BLaER1 (cell line): Measurements from ENCODE around the gene SKOR1.

Experiments
- H3K27ac ChIP-seq: shearing (Covaris generic); formaldehyde crosslinking; 2 replicates; pipeline ENCODE4 v1.8.1; 2022
- H3K27me3 ChIP-seq: shearing (Covaris generic); formaldehyde crosslinking; 2 replicates; pipeline ENCODE4 v1.8.1; 2022
- H3K36me3 ChIP-seq: shearing (Covaris generic); formaldehyde crosslinking; 2 replicates; pipeline ENCODE4 v1.8.1; 2022
- H3K4me1 ChIP-seq: shearing (Covaris generic); formaldehyde crosslinking; 2 replicates; pipeline ENCODE4 v1.8.1; 2022
- H3K4me2 ChIP-seq: shearing (Covaris generic); formaldehyde crosslinking; 2 replicates; pipeline ENCODE4 v1.8.1; 2022
- H3K4me3 ChIP-seq: shearing (Covaris generic); formaldehyde crosslinking; 2 replicates; pipeline ENCODE4 v1.8.1; 2022
- H3K9ac ChIP-seq: shearing (Covaris generic); formaldehyde crosslinking; 2 replicates; pipeline ENCODE4 v1.8.1; 2022
- H3K9me3 ChIP-seq: shearing (Covaris generic); formaldehyde crosslinking; 2 replicates; pipeline ENCODE4 v1.8.1; 2022
- H4K20me1 ChIP-seq: shearing (Covaris generic); formaldehyde crosslinking; 2 replicates; pipeline ENCODE4 v1.8.1; 2022
- Cebpa-rat ChIP-seq: shearing (Covaris generic); IDR thresholded peaks from 2 replicates; pipeline ENCODE4 v1.8.1; 2022

The SKOR1 gene

GRCh38 chr15:67845974-67846373 is 20.7 kb downstream of the SKOR1 start:
- Histone ChIP-seq H3K9me3 (0 out of 2 replicates have a peak, but pooled peaks cover 4% of the 10 kb centered on the region), H3K27ac (no peak overlapping the region), H3K4me2 (no peak overlapping the region), H4K20me1 (no peaks in the 10 kb centered on the region), H3K4me1 (peaks cover 44% of the 10 kb centered on the region), H3K27me3 (no peaks in the 10 kb centered on the region), H3K9ac (no peak overlapping the region), H3K4me3 (no peak overlapping the region), H3K36me3 (no peaks in the 10 kb centered on the region)
- TF ChIP-seq Cebpa-rat = no peak

DNA sequence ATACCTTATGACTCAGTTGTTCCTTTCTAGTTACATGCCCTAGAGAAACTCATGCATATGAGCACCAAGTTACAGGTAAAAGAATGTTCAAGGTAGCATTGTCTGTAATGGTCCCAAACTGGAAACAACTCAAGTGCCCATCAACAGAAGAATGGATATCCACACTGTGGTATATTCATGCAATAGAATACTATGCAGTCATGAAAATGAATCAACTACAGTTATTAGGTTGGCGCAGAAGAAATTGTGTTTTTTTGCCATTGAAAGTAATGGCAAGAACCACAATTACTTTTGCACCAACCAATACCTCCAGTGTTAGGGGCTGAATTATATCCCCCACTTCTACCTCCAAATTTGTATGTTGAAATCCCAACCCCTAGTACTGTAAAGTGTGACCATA is 24.2 kb downstream of the SKOR1 start:
- Histone ChIP-seq H3K4me2 (no peak overlapping the region), H3K4me1 (peaks cover 49% of the 10 kb centered on the region), H3K27me3 (no peaks in the 10 kb centered on the region), H4K20me1 (no peaks in the 10 kb centered on the region), H3K36me3 (no peaks in the 10 kb centered on the region), H3K4me3 (no peak overlapping the region), H3K27ac (no peak overlapping the region), H3K9me3 (0 out of 2 replicates have a peak, but pooled peaks cover 4% of the 10 kb centered on the region), H3K9ac (no peak overlapping the region)
- TF ChIP-seq Cebpa-rat = no peak

DNA sequence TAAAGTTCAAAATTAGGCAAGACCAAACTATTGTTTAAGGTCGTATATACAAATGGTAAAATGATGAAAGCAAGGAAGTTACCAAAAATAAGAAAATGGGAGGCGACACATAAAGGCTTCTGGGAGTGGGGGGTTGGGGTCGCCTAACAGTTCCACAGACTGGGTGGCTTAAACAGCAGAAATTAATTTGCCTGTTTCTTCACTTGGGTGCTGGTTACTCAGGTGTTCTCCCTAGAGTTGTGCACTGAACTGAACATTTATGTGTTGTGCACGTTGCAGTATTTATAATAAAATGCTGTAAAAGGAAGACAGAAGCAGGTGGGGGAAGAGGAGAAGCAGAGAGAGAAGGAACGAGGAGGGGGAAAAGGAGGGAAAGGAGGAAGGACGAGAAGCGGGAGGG is 25.0 kb downstream of the SKOR1 start:
- no peak overlapping the region for H3K4me3 ChIP-seq
- no peaks in the 10 kb centered on the region for H3K27me3 ChIP-seq
- H3K4me2 ChIP-seq = peak overlapping the region; percentile 23
- H3K36me3 ChIP-seq = no peaks in the 10 kb centered on the region
- peaks cover 51% of the 10 kb centered on the region for H3K4me1 ChIP-seq
- no peak for TF ChIP-seq Cebpa-rat
- no peak overlapping the region for H3K9ac ChIP-seq
- H3K9me3 ChIP-seq = 0 out of 2 replicates have a peak, but pooled peaks cover 4% of the 10 kb centered on the region
- H4K20me1 ChIP-seq = no peaks in the 10 kb centered on the region
- no peak overlapping the region for H3K27ac ChIP-seq

DNA sequence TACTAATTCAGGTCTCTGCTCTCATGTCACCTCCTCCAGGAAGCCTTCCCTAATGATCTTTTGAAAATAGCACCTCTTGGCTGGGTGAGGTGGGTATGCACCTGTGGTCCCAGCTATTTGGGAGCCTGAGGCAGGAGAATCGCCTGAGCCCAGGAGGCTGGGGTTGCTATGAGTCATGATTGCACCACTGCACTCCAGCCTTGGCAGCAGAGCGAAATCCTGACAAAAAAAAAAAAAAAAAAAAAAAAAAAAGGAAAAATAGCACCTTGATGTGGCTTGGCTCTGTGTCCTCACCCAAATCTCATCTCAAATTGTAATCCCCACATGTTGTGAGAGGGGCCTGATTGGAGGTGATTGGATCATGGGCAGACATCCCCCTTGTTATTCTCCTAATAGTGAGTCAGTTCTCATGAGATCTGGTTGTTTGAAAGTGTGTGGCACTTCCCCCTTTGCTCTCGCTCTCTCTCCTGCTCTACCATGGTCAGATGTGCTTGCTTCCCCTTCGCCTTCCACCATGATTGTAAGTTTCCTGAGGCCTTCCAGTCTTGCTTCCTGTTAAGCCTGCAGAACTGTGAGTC is 25.8 kb downstream of the SKOR1 start:
- Histone ChIP-seq H3K36me3 (no peaks in the 10 kb centered on the region), H3K4me2 (peak overlapping the region; percentile 23), H3K9me3 (0 out of 2 replicates have a peak, but pooled peaks cover 4% of the 10 kb centered on the region), H3K4me1 (peaks cover 58% of the 10 kb centered on the region), H3K9ac (no peak overlapping the region), H3K4me3 (no peak overlapping the region), H3K27me3 (no peaks in the 10 kb centered on the region), H3K27ac (no peak overlapping the region), H4K20me1 (no peaks in the 10 kb centered on the region)
- no peak for TF ChIP-seq Cebpa-rat

DNA sequence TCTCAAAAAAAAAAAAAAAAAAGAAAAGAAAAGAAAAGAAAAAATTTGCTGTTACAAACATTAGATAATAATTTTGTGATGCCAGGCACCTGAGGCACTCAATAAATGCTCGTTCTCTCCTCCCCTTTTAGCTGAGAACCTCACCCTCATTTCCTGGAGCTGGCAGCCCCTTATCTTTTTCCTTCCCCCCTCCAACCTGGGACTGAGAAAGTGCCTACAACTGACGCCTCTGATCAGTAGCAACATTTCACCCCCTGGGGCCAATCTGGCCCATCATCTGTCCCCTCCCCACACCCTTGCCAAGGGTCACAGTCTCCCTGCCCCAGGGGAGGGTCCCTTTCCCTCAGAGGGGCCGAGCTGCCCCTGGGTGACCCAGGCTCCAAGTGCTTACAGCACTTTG is 27.1 kb downstream of the SKOR1 start:
- Histone ChIP-seq H3K4me1 (peaks cover 64% of the 10 kb centered on the region), H3K9me3 (0 out of 2 replicates have a peak, but pooled peaks cover 4% of the 10 kb centered on the region), H3K9ac (no peak overlapping the region), H3K36me3 (no peaks in the 10 kb centered on the region), H4K20me1 (no peaks in the 10 kb centered on the region), H3K27ac (peak overlapping the region; percentile 29; the same call in 1 of the 2 replicates), H3K27me3 (no peaks in the 10 kb centered on the region), H3K4me2 (peak overlapping the region; percentile 57), H3K4me3 (no peak overlapping the region)
- no peak for TF ChIP-seq Cebpa-rat

DNA sequence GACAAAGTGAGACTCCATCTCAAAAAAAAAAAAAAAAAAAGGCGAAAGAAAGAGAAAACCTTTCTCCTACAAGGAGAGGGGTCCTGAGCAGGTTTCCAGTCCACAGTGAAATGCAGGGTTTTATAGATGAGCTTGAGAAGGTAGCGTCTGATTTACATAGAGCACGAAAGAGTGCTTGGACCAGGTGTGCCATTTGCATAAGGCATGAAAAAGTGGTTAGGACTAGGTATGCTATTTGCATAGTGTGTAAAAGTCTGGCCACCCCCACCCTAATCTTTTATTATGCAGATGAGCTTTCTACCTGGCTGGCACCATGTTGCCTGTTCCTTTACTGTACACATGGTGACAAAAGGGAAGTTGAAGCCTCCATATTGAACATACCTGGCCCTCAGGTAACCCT is 28.1 kb downstream of the SKOR1 start:
- H3K4me2 ChIP-seq = no peak overlapping the region; the same call in 1 of the 2 replicates
- no peaks in the 10 kb centered on the region for H4K20me1 ChIP-seq

GRCh38 chr15:67854358-67854757 is 29.0 kb downstream of the SKOR1 start:
- no peaks in the 10 kb centered on the region for H4K20me1 ChIP-seq
- H3K27me3 ChIP-seq = no peaks in the 10 kb centered on the region
- H3K4me2 ChIP-seq = no peak overlapping the region
- peaks cover 51% of the 10 kb centered on the region for H3K4me1 ChIP-seq
- no peaks in the 10 kb centered on the region for H3K36me3 ChIP-seq
- H3K27ac ChIP-seq = no peak overlapping the region
- H3K4me3 ChIP-seq = no peak overlapping the region
- no peak for TF ChIP-seq Cebpa-rat
- no peak overlapping the region for H3K9ac ChIP-seq
- 0 out of 2 replicates have a peak, but pooled peaks cover 3% of the 10 kb centered on the region for H3K9me3 ChIP-seq

More for the DNA sequence above, 28.1 kb downstream of the SKOR1 start:
- Histone ChIP-seq H3K27me3 (no peaks in the 10 kb centered on the region), H3K9ac (no peak overlapping the region), H3K4me1 (peaks cover 57% of the 10 kb centered on the region), H3K4me3 (no peak overlapping the region), H3K9me3 (0 out of 2 replicates have a peak, but pooled peaks cover 4% of the 10 kb centered on the region), H3K27ac (no peak overlapping the region), H3K36me3 (no peaks in the 10 kb centered on the region)
- no peak for TF ChIP-seq Cebpa-rat

GRCh38 chr15:67855842-67856241 is 30.5 kb downstream of the SKOR1 start:
- Histone ChIP-seq H4K20me1 (no peaks in the 10 kb centered on the region), H3K9me3 (no peaks in the 10 kb centered on the region), H3K9ac (no peak overlapping the region), H3K4me3 (no peak overlapping the region), H3K36me3 (no peaks in the 10 kb centered on the region), H3K4me2 (peak overlapping the region; percentile 46), H3K27ac (no peak overlapping the region; the same call in 1 of the 2 replicates), H3K4me1 (peaks cover 57% of the 10 kb centered on the region), H3K27me3 (no peaks in the 10 kb centered on the region)
- no peak for TF ChIP-seq Cebpa-rat

DNA sequence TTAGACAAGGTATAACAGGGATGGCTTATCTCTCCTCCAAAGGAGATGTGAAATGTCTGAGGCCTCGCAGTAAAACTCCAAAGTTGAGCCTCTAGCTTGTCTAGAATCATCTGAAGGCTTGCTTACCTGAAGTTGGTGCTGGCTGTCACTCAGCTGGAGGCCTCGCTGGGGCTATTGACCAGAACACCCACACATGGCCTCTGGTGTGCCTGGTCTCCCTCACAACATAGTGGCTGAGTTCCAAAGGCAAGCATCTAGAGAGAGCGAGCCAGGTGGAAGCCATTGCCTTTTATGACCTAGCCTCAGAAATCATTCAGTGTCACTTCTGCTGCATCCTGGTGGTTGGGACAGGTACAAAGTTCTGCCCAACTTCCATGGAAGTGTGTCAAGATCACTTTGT is 31.9 kb downstream of the SKOR1 start:
- Histone ChIP-seq H3K4me2 (no peak overlapping the region), H3K27me3 (no peaks in the 10 kb centered on the region), H3K9ac (no peak overlapping the region), H3K36me3 (no peaks in the 10 kb centered on the region), H3K4me1 (peaks cover 43% of the 10 kb centered on the region), H4K20me1 (no peaks in the 10 kb centered on the region), H3K9me3 (no peaks in the 10 kb centered on the region), H3K4me3 (no peak overlapping the region), H3K27ac (no peak overlapping the region)
- TF ChIP-seq Cebpa-rat = no peak

GRCh38 chr15:67859331-67859946 is 34.1 kb downstream of the SKOR1 start:
- no peak overlapping the region for H3K9ac ChIP-seq
- H3K9me3 ChIP-seq = no peaks in the 10 kb centered on the region
- peaks cover 43% of the 10 kb centered on the region for H3K4me1 ChIP-seq
- no peak overlapping the region for H3K4me3 ChIP-seq
- no peaks in the 10 kb centered on the region for H4K20me1 ChIP-seq
- 0 out of 2 replicates have a peak overlapping the region, but pooled peaks have one; percentile 9 for H3K27ac ChIP-seq
- no peak for TF ChIP-seq Cebpa-rat
- no peaks in the 10 kb centered on the region for H3K27me3 ChIP-seq
- peak overlapping the region; percentile 54 for H3K4me2 ChIP-seq
- no peaks in the 10 kb centered on the region for H3K36me3 ChIP-seq
